HG03558 (cell line): ENCODE data around the gene NKX6-2.

ENCODE experiments used
- ATAC-seq: cut with Tn5 transposase; IDR thresholded peaks from one replicate; pipeline ENCODE4 v1.9.1; 2021; ENCODE audit warnings: moderate number of reproducible peaks; ENCODE audit not compliant: unreplicated experiment; ENCODE audit errors: extremely low read depth

Gene NKX6-2

DNA sequence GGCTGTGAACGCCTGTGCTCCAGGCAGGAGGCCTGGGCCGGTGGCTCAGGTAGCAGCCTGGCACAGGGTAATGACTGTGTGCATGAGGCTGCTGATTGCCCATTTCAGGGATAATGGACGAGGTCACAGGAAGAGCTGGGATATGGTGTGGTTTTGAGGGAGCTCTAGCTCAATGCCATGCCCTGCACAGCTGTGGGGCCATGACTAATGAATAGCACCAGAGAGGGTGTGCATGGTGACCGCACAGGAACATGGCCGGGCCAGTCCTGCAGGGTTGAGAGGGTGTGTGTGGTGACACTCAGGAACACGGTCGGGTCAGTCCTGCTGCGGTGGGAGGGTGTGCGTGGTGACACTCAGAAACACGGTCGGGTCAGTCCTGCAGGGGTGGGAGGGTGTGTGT, 21.8 kb downstream of the NKX6-2 start:
- no peak for ATAC-seq

DNA sequence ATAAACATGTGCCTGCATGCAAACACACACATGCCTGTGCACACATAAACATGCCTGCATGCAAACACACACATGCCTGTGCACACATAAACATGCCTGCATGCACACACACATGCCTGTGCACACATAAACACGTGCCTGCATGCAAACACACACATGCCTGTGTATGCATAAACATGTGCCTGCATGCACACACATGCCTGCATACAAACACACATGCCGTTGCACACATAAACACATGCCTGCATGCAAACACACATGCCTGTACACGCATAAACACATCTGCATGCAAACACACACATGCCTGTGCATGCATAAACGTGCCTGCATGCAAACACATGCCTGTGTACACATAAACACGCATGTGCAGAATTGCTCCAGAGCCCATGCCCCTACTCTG, 22.4 kb downstream of the NKX6-2 start:
- no peak for ATAC-seq

DNA sequence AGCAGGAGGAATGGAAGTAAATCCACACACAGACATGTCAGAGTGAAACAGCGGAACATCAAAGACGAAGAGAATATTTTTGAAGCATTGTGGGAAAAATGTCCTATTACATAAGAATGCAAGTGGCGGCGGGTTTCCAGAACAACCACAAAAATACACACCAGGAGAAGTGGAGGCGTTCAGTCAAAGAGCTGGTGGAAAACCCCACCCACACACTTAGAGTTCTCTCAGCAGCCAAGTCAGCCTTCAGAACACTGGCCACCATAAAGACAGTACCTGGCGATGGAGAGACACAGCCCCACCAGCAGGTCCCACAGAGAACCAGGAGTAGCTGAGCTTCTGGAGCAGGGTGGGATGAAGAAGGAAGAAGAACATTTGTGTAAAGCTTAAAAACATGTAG, 23.7 kb downstream of the NKX6-2 start:
- ATAC-seq, result no peak

DNA sequence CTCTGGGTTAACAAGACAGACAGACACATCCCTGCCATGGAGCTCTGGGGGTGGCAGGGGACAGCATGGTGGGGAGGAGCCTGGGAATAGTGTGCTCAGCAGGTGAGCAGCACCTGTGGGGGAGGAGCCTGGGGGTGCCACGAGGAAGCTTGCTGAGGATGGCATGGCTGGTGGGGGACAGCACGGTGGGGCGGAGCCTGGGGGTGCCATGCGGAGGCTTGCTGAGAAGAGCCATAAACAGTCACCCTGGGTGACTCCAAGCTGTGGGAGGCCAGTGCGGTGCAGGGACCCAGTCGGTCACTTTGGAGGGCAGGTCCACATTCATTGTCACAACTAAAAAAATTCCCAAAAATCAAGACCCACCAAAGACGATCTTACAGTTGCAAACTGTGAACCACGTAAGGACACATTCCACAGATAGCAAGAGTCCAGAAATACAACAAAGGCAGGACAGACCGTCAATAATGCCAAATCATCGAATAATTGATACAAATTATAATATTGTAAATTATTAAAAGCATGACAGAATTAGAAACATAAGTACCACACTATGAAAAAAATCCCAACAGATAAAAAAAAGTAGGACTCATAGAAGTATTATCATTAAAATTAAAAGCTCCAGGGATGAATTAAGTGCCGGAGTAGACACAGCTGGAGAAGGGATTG, 24.4 kb downstream of the NKX6-2 start:
- ATAC-seq, result no peak

DNA sequence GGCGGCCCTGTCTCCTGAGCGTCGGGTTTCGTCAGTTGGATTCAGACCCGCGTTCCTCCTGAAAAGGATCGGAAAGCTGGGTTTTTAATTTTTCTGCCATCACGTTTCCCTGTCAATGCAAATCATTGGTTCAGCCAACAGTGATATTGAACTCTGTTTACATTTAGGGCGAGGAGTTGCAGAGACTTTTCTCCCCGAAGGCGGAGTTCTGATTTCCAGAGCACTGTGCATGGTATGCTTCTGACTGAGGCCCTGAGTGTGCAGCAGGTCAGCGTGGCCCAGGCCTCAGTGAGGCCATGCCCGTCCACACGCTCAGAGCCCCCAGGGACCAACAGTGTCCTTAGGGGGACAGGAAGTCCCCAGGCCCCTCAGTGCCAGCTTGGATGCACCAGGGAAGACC, 27.1 kb downstream of the NKX6-2 start:
- ATAC-seq, result no peak

DNA sequence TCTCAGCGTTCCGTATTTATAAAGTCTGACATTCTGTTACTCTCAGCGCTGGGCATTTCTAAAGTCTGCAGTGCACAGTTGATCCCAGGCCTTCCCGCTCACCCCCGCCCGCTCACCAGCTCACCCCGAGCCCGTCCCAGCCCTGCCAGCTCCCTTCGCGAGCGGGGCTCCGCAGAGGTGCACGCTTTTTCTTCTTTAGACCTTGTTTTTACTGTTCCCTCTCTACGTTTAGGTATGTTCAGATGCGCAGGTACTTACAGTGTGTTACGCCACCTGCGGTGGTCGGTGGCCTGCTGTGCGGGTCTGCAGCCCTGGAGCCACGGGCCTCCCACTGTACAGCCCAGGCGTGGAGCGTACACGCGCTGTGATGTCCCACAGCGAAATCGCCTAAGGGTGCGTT, 28.8 kb downstream of the NKX6-2 start:
- ATAC-seq, result no peak

DNA sequence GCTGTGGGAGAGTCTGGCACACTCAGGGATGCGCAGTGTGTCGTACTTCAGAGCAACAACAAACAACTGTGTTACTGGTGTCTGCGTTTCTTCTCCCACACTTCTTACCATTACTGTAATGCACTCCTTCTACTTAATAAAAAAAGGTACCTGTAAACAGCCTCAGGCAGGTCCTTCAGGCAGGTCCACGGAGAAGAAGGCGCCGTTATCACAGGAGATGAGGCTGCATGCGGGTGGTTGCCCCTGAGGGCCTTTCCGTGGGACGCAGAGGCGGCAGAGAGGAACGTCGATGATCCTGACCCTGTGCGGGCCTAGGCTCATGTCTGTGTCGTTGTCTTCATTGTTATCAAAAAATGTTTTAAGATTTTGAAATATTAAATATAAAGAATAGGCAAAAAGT, 29.4 kb downstream of the NKX6-2 start:
- no peak for ATAC-seq

DNA sequence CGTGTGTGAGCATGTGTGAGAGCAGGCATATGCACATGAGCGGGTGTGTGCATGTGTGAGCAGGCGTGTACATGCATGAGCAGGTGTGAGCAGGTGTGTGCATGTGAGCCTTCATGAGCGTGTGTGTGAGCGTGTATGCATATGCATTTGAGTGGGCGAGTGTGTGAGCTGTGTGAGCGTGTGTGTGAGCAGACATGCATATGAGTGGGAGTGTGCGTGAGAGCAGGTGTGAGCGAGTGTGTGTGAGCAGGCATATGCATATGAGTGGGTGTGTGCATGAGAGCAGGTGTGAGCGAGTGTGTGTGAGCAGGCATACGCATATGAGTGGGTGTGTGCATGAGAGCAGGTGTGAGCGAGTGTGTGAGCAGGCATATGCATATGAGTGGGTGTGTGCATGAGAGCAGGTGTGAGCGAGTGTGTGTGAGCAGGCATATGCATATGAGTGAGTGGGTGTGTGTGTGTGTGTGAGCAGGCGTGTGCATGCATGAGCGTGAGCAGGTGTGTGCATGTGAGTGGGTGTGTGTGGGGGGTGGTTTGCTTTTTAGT, 30.7 kb downstream of the NKX6-2 start:
- no peak for ATAC-seq

DNA sequence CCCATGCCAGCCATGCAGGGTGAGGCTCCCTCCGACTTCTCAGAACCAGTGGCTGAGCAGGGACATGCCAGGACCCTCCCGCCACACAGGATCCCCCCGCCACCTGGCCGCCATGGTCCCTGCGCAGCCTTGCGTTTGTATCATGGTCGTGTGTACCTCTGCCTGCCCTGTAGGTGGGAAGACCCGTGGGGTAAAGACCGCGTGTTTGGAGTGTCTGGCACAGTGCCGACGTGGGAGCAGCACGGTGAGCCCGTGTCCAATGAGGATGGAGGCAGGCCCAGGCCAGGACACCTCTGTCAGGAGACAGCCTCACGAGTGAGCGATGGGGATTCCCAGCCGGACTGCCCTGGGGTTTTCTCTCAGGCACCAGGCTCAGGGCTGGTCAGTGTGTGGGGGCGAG, 31.9 kb downstream of the NKX6-2 start:
- no peak for ATAC-seq

DNA sequence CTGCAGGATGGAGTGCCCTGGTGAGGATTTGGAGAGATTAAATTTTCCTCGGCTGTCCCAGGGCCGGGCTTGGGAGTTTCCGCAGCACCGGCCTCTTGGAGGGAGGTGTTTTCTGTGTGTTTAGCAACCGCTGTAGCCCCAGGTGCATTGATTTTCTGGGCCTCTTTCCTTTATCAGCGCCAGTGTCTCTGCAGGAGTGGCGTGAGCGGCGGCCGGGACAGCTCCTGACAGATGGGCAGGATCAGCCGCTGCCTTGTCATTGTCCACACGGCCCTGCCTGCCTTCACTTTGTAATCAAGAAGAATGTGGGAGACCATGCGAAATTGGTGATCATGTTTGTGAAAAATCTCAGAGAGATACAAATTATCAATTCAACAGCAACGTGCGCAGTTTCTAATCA, 32.4 kb downstream of the NKX6-2 start:
- ATAC-seq, result no peak

DNA sequence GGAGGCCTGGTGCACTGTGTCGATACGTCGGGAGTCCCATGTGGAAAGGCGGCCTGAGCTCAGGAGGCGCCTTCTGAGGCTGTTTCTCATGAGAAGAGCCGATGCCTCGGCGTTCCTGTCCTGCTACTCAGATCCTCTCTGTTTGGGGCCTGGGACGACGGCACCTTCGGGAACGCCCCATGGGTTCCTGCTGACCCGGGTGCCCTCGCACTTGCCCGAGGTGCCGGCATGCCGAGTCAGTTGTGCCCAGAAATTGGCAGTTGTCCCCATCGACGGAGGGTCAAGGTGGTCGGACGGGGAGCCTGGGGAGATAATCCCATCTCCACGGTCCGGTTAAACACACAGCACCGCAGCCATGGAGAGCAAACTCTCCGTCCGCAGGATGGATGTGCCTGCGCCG, 33.0 kb downstream of the NKX6-2 start:
- ATAC-seq, result no peak

DNA sequence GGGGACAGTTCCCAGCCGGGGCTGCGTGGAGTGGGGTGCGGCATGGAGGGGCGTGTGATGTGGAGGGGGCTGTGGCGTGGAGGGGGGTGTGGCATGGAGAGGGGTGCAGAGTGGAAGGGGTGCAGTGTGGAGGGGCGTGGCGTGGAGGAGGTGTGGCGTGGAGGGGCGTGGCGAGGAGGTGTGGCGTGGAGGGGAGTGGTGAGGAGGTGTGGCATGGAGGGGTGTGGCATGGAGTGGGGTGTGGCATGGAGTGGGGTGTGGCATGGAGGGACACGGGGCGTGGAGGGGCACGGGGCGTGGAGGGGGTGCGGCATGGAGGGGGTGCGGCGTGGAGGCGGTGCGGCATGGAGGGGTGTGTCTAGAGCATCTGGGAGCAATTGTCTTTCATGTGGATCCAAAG, 33.6 kb downstream of the NKX6-2 start:
- no peak for ATAC-seq

DNA sequence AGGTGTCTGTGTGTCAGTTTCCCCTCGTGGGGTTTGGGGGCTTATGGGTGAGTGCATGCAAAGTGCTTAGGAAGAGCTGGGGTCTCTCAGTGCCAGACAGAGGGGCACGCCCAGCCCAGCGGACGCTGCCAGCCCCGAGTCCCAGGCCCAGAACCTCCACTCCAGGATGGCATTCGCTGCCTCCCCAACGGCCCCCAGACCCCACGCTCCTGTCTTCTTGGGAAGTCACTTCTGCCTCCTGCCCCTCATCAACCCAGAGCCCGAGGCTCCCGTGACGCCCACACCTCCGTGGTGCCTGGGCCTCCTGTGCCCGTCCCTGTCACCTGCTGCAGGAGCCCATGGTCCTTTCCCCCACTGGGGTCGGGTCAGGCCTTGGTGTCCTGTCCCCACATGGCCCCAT, 35.0 kb downstream of the NKX6-2 start:
- no peak for ATAC-seq

DNA sequence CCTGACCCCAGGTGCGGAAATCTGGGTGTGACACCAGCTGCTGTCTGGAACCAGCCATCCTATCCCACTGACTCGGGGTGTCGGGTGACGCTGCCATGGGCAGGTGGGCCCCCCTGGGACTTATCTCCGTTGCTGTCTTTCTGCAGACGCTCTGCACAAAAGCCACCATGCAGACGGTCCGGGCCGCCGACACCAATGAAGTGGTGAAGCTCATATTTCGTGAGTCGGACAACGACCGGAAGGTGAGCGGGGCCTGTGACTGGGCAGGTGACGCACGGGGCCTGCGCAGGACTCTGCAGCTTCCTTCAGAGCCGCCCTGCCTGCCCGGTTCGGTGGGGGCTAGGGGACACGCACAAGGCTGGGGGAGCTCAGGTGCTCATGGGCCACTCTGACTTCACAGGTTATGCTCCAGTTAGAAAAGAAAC, 36.6 kb downstream of the NKX6-2 start:
- no peak for ATAC-seq

DNA sequence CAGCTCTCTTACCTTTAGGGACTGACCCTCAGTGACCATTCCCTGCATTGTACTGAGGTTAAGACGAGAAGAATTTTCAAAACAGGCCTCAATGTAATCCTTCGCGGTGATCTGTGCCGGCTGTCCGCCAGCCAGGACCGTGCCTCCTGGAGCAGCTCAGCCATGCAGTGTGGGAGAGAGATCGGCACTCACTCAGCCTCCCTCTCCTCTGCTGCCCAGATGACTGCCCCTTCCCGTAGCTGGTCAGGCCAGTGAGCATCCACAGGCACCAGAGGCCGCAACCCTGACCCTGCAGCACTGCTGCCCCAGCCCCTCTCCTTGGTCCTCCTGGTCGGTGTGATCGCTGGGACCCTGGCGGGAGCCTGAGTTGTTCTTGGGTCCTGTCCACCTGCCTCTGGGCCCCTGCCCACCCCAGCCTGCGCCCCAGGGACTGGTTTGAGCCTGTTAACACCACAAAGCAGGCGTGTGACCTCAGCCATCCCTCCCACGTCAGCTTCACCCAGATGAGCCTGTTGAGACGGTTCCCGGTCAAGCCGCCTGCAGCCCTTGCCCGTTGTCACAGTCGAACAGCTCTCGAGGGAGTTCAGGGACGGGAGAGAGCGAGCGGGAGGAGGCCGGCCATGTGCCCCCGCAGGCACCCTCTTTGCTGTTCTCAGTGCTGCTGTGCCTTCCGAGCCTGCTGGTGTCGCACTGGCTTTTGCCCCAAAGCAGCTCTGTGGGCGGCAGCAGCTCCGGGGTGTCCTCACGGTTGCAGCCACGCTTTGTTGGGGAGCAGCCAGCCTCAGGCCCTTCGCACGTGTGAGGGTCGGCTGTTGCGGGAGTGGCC, 37.2 kb downstream of the NKX6-2 start:
- ATAC-seq, result no peak

DNA sequence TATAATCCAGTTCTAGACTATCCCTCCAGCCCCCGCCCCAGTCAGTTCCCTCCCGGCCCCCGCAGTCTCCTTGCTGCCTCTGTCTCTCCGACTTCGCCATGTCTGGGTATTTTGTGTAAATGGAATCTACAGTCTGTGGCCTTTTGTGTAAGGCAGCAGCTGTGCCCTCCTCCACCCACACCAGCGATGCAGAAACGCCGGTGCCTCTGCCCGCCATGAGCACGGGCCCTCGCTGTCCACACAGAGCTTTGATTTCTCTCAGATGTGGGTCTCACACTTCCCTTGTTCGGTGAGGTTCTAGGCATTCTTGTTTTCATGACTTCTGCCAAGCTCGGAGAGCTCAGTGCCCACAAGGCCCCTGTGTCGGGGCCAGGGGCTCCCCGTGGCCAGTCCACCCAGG, 37.8 kb downstream of the NKX6-2 start:
- no peak for ATAC-seq

DNA sequence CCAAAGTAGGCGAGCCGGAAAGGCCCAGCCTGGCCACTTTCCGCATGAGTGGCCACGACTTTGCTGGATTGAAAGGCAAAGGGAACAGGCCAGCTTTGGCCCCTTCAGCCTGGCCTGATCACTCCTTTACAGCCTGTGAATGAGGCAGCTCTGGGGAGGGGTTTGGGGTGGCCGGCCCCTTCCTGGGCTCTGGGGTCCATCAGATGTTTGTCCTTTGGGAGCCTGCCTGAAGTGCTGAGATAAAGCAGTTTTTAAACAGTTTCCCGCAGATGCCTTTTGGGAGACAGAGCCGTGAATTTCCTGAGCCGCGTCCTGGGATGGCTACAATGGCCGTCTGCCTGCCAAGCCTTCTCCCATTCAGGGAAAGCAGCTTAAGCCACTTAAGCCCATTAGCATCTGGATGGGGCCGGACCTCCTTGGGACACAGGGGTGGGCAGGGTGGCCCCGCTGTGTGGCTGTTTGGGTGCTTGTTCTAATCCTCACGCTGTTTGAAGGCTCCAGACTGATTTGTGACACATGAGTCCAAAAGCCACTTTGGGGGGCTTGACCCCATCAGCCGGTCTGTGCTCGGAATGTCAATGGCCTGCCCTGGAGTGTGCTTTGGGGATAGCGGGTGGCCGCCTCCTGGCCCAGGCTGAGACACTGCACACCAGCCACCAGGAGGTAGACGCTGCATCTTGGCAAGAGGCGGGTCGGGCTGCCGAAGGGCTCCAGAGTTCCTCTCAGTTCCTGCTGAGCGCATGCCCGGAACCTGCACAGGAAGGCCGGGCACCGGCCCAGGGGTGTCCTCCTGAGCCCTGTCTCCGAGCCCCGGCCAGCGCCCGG, 38.9 kb downstream of the NKX6-2 start:
- ATAC-seq, result no peak

DNA sequence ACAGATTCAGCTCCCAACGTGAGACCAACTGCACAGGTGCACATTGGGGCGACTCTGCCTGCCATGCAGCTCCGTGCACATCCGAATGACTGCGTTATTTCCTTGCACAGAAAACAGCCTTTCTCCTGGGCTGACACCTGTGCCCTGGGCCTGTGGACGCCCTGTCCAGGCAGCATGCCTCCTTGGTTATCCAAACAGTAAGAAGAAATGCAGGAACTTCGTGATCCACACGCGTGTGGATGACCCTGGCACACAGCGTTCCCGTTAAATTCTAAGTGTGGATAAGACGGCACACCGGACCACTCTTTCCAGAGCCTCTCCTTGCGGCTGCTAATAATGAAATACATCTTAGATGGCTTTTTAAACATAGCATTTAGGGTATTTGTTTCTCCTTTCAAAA, 39.6 kb downstream of the NKX6-2 start:
- no peak for ATAC-seq

DNA sequence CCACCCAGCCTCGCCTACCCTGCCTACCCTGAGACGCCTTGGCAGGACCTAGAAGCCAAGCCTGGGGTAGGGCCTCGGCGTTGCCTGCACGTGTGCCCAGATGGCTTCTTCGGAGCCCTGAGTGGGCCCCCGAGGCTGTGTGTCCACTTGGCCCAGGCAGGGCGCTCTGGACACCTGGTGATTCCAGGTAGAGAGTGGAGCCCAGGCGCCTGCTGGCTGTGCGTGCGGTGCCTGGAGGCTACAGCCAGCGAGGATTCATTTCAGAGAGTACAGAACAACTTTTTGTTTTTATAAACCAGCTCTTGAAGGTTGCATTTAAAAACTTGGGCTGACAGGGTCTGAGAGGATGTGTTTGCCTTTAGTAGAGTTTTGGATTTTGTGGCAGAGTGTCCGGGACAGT, 40.0 kb downstream of the NKX6-2 start:
- no peak for ATAC-seq

DNA sequence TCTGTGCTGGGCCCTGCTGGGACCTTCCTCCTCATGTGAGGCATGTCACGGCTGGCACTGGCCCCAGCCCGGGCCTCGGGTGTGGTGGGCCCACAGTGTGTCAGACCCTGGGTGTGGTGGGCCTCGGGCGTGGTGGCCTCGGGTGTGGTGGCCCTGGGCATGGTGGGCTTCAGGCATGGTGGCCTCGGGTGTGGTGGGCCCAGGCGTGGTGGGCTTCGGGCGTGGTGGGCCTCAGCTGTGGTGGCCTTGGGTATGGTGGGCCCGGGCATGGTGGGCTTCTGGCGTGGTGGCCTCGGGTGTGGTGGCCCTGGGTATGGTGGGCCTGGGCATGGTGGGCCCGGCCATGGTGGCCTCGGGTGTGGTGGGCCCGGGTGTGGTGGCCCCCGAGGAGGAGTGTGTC, 40.4 kb downstream of the NKX6-2 start:
- no peak for ATAC-seq

DNA sequence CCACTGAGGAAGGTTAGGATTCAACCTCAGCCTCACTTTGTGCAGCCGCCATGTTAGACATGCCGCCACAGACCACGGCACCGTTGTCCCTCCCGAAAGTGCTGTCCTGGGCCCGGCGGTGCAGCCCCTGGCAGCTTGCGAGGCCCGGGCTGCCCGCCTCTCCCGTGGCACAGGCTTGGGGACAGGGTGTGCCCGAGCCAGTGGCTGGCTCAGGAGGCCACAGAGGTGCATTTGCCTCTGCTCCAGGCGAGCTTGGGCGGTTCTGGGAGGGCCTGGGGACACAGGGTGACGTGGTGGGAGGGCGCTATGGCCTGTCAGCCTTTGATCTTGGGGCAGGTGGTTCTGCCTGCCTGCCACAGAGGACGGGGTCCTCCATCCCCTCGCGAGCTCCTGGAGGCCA, 41.1 kb downstream of the NKX6-2 start:
- ATAC-seq, result no peak
